ENCODE results near the gene ARMH3. TPM values are rescaled to one million over a fixed set of nuclear protein-coding genes. Genes with fewer than 3 reads are reported as not detected.

Gene ARMH3
- polyA plus RNA-seq, 1 experiment = 18.5 TPM

- ChIA-PET POLR2A (no interaction called here), CTCF (interaction anchor here (1.6 to 1.8 kb wide), 2 partner anchors 9 to 18 kb away, joined by 4 to 5 read pairs; no protein-coding TSS in a partner anchor)
- no peak for TF ChIP-seq CTCF (IDR thresholded peaks at IDR 0.05; ENCODE audit: insufficient read depth, low read depth, low read length)
- H3K27me3 ChIP-seq (ENCODE audit: control insufficient read depth, insufficient read depth, low read length) = no peaks in the 10 kb centered on the region
- no peak overlapping the region for H3K4me3 ChIP-seq (ENCODE audit: low read depth, low read length)
- DNase-seq (ENCODE audit: low read depth) = no peak
- no peaks in the 10 kb centered on the region for H3K36me3 ChIP-seq (ENCODE audit: control insufficient read depth, insufficient read depth, low read length)
Observed at GRCh38 chr10:102090772-102091171, 34.8 kb upstream of the ARMH3 start.

- ChIA-PET CTCF (interaction anchor here (4.0 kb wide), 1 partner anchor 13 kb away, joined by 24 read pairs; no protein-coding TSS in a partner anchor), POLR2A (no interaction called here)
- Histone ChIP-seq H3K36me3 (ENCODE audit: control insufficient read depth, insufficient read depth, low read length) (0 out of 2 replicates have a peak, but pooled peaks cover 1% of the 10 kb centered on the region), H3K4me3 (ENCODE audit: low read depth, low read length) (no peak overlapping the region), H3K27me3 (ENCODE audit: control insufficient read depth, insufficient read depth, low read length) (no peaks in the 10 kb centered on the region)
- DNase-seq (ENCODE audit: low read depth) = no peak
- TF ChIP-seq CTCF (IDR thresholded peaks at IDR 0.05; ENCODE audit: insufficient read depth, low read depth, low read length) = no peak
Observed at GRCh38 chr10:102086196-102086595, 30.2 kb upstream of the ARMH3 start.

GRCh38 chr10:102085336-102085735, 29.4 kb upstream of the ARMH3 start:
- no peak for DNase-seq (ENCODE audit: low read depth)
- H3K36me3 ChIP-seq (ENCODE audit: control insufficient read depth, insufficient read depth, low read length) = 0 out of 2 replicates have a peak, but pooled peaks cover 1% of the 10 kb centered on the region
- ChIA-PET CTCF (interaction anchor here (4.0 kb wide), 1 partner anchor 12 kb away, joined by 24 read pairs; no protein-coding TSS in a partner anchor), POLR2A (no interaction called here)
- H3K4me3 ChIP-seq (ENCODE audit: low read depth, low read length) = no peak overlapping the region
- no peaks in the 10 kb centered on the region for H3K27me3 ChIP-seq (ENCODE audit: control insufficient read depth, insufficient read depth, low read length)
- no peak for TF ChIP-seq CTCF (IDR thresholded peaks at IDR 0.05; ENCODE audit: insufficient read depth, low read depth, low read length)

DNA sequence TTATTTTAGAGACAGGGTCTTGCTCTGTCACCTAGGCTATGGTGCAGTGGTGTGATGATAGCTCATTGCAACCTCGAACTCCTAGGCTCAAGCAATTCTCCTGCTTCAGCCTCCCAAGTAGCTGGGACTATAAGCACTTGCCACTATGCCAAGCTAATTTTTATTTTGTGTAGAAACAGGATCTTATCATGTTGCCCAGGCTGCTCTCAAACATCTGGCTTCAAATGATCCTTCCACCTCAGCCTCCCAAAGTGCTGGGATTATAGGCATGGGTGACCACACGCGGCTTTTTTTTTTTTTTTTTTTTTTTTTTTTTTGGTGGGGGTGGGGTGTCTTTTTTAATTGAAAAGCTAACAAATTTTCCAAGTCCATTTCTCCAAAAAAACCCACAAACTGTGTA, 27.6 kb upstream of the ARMH3 start:
- TF ChIP-seq CTCF (IDR thresholded peaks at IDR 0.05; ENCODE audit: insufficient read depth, low read depth, low read length) = no peak
- Histone ChIP-seq H3K27me3 (ENCODE audit: control insufficient read depth, insufficient read depth, low read length) (no peaks in the 10 kb centered on the region), H3K36me3 (ENCODE audit: control insufficient read depth, insufficient read depth, low read length) (0 out of 2 replicates have a peak, but pooled peaks cover 1% of the 10 kb centered on the region), H3K4me3 (ENCODE audit: low read depth, low read length) (no peak overlapping the region)
- CTCF ChIA-PET = interaction anchor here (1.0 to 4.0 kb wide), 5 partner anchors 11 to 242 kb away, joined by 3 to 24 read pairs (median 4); no protein-coding TSS in a partner anchor
- POLR2A ChIA-PET = no interaction called here
- DNase-seq (ENCODE audit: low read depth) = no peak

DNA sequence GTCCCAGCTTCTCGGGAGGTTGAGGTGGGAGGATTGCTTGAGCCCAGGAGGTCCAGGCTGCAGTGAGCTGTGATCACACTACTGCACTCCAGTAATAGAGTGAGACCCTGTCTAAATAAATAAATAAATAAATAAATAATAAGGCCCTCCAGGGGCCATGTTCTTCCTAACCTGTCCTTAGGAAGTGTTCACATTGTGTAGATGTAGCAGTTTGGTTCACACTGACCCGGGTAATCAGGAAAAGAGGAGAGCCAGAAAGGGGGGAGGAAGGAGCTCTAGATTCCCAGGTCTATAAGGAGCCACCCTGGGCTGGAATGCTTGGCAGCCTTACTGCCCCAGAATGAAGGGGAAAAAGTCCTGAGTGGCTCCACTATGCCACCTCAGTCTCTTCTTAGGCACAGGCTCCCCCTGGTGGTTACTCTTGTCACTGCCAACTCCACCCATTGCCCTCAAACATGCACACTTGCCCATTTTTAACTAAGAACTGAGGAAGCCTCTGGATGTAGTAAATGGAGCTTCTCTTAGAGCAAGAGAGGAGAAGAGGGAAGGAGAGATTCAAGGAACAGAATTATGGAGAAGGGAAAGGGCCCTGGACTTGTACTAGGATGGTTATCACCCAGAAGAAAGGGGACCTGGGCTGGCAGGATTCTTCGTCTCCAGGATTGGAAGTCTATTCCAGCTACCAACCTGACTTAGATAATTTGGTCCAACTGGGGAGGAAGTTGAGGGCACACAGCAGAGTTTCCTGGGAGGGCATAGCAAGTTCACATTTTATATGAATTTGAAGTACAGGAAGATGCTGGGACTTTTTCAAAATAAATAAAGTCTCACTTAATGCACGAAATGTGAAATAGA, 16.9 kb upstream of the ARMH3 start:
- no peaks in the 10 kb centered on the region for H3K27me3 ChIP-seq (ENCODE audit: control insufficient read depth, insufficient read depth, low read length)
- POLR2A ChIA-PET = no interaction called here
- H3K36me3 ChIP-seq (ENCODE audit: control insufficient read depth, insufficient read depth, low read length) = 0 out of 2 replicates have a peak, but pooled peaks cover 1% of the 10 kb centered on the region
- no peak for DNase-seq (ENCODE audit: low read depth)
- H3K4me3 ChIP-seq (ENCODE audit: low read depth, low read length) = no peak overlapping the region
- TF ChIP-seq CTCF (IDR thresholded peaks at IDR 0.05; ENCODE audit: insufficient read depth, low read depth, low read length) = peak; percentile 95
- CTCF ChIA-PET = interaction anchor here (0.6 to 2.8 kb wide), 34 partner anchors 8 to 939 kb away, joined by 3 to 24 read pairs (median 5); no protein-coding TSS in a partner anchor

All from BJ (cell line).